ENCODE data around the gene BCKDK.
A peak's percentile ranks its signal among the peaks of the same experiment; 100 is the strongest.
"Not testable (repeated sequence)": the region's sequence is repeated elsewhere in the genome, so short reads cannot be mapped to it uniquely, and the experiment has no call there.

BCKDK gene

DNA sequence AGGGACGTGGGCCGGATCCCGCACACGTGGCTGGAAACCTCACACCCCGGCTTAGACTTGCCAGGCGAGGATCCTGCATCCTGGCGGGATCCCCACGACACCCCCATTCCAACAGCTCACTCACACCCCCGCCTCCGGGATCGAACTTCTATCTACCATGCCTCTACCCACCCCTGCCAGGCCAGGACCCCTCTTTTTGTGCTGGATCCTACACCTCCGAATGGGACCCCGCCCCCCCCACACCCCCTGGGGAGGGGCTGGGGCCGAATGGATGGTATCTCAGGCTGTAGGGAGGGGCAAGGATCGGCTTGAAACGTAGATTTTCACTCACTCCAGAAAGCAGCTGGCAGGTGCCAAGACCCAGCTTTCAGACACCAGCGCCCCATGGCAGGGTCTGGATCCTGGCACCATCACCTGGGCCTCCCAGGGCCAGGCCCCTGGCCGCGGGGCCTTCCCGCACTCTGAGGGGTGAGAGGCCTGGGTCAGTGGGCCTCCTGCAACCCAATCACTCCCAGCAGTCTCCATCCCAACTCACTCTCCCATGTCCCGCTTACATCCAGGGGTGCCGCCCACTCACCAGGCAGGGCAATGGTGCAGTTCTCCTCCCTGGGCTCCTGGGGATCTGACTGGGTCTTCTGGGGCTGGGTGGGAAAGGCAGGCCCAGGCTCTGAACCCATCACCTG, 35.0 kb downstream of the BCKDK start:
- Histone ChIP-seq H3K36me3 (no peaks in the 10 kb centered on the region), H3K4me3 (ENCODE audit: low read depth in 1 of 2, low read length in 1 of 2) (peak overlapping the region; percentile 68 to 69), H3K4me1 (ENCODE audit: control insufficient read depth in 1 of 2, insufficient read depth in 1 of 2, low read depth in 1 of 2, low read length in 1 of 2) (peaks cover 26 to 31% of the 10 kb centered on the region in 2 experiments), H3K27me3 (peaks cover 6% of the 10 kb centered on the region), H3K27ac (peak overlapping the region; percentile 96), H3K9me3 (no peaks in the 10 kb centered on the region)
- TF ChIP-seq, protein P1, sequence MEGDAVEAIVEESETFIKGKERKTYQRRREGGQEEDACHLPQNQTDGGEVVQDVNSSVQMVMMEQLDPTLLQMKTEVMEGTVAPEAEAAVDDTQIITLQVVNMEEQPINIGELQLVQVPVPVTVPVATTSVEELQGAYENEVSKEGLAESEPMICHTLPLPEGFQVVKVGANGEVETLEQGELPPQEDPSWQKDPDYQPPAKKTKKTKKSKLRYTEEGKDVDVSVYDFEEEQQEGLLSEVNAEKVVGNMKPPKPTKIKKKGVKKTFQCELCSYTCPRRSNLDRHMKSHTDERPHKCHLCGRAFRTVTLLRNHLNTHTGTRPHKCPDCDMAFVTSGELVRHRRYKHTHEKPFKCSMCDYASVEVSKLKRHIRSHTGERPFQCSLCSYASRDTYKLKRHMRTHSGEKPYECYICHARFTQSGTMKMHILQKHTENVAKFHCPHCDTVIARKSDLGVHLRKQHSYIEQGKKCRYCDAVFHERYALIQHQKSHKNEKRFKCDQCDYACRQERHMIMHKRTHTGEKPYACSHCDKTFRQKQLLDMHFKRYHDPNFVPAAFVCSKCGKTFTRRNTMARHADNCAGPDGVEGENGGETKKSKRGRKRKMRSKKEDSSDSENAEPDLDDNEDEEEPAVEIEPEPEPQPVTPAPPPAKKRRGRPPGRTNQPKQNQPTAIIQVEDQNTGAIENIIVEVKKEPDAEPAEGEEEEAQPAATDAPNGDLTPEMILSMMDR (IDR thresholded peaks at IDR 0.05) = no peak

DNA sequence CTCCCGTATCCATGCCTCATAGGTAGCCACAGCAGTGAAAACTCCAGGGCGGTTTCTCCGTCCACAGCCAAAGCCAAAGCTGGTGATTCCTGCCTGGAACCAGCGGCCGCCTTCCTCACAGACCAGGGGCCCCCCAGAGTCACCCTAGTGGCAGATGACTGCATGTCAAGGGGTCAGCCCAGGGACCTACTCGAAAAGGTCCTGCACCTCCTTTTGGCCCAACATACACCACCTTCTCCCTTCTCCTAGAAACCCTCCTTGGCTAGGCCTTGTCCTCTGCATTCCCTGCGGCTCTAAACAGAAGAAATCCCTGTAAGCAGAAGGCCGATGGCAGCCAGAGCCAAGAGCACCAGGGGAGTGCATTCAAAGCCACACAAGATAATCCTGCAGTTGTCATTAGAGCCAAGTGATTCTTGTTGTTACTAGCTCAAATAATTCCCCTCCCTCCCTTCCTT, 35.5 kb downstream of the BCKDK start:
- Histone ChIP-seq H3K27ac (peak overlapping the region; percentile 96), H3K36me3 (no peaks in the 10 kb centered on the region), H3K9me3 (no peaks in the 10 kb centered on the region), H3K4me1 (ENCODE audit: control insufficient read depth in 1 of 2, insufficient read depth in 1 of 2, low read depth in 1 of 2, low read length in 1 of 2) (peaks cover 26 to 31% of the 10 kb centered on the region in 2 experiments), H3K27me3 (peaks cover 12% of the 10 kb centered on the region), H3K4me3 (ENCODE audit: low read depth in 1 of 2, low read length in 1 of 2) (no peak overlapping the region)
- TF ChIP-seq, protein P1 (IDR thresholded peaks at IDR 0.05) = no peak

DNA sequence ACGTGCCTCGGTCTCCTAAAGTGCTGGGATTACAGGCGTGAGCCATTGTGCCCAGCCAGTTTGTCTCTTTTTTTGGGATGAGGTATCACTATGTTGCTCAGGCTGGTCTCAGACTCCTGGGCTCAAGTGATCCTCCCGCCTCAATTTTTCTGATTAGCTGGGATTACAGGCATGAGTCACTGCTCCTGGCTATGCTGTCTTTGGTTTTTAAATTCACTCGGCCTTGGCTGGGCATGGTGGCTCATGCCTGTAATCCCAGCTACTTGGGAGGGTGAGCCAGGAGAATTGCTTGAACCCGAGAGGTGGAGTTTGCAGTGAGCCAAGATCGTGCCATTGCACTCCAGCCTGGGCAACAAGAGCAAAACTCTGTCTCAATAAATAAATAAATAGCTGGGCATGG, 36.2 kb downstream of the BCKDK start:
- Histone ChIP-seq H3K27me3 (peaks cover 12% of the 10 kb centered on the region), H3K4me1 (ENCODE audit: control insufficient read depth in 1 of 2, insufficient read depth in 1 of 2, low read depth in 1 of 2, low read length in 1 of 2) (peaks cover 26 to 31% of the 10 kb centered on the region in 2 experiments)
- H3K4me3 ChIP-seq (ENCODE audit: low read depth in 1 of 2, low read length in 1 of 2); H3K9me3 ChIP-seq; H3K27ac ChIP-seq; H3K36me3 ChIP-seq: not testable (repeated sequence)

DNA sequence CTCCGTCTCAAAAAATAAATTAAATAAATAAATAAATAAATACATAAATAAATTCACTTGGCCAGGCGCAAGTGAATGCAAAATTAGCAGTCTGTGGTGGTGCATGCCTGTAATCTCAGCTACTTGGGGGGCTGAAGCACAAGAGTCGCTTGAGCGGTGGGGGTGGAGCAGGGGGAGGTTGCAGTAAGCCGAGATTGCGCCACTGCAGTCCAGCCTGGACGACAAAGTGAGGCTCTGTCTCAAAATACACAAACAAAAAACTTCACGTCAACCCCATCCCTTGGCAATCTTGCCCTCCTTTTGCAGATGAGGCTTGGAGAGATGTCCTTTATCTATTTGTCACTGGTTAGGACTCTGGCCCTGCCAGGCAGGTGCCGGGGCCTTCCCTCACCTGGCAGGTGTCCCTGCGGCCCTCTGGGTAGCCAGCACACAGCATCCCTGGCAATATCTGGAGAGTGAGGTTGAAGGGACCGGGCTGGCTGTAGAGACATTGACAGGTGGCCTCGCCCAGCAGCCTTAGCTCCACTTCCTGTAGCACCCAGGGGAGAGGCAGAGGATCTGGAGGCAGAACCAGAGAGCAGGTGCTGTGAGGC, 37.3 kb downstream of the BCKDK start:
- Histone ChIP-seq H3K9me3 (no peaks in the 10 kb centered on the region), H3K27ac (no peak overlapping the region), H3K4me3 (ENCODE audit: low read depth in 1 of 2, low read length in 1 of 2) (no peak overlapping the region), H3K36me3 (no peaks in the 10 kb centered on the region), H3K4me1 (ENCODE audit: control insufficient read depth in 1 of 2, insufficient read depth in 1 of 2, low read depth in 1 of 2, low read length in 1 of 2) (peaks cover 26 to 29% of the 10 kb centered on the region in 2 experiments), H3K27me3 (peaks cover 12% of the 10 kb centered on the region)
- TF ChIP-seq, protein P1 (IDR thresholded peaks at IDR 0.05) = no peak

DNA sequence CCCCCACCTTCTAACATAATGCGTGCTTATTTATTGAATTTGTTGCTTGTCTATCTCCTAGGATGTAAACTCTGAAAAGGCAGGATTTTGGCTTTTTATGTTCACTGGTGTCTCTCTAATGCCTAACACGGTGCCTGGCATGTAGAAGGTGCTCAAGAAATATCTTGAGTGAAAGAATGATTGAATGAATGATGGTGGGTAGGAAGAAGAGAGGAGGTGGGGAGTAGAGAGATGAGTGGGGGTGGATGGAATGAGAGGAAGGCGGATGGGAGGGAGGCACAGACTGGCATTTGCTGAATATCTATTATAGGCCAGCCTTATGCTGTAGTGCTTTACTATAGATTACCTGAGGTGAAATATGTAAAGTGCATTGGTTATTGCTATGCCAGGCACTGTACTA, 39.4 kb downstream of the BCKDK start:
- H3K4me3 ChIP-seq (ENCODE audit: low read depth in 1 of 2, low read length in 1 of 2) = no peak overlapping the region
- H3K9me3 ChIP-seq = no peaks in the 10 kb centered on the region
- peaks cover 12% of the 10 kb centered on the region for H3K27me3 ChIP-seq
- no peak overlapping the region for H3K27ac ChIP-seq
- no peaks in the 10 kb centered on the region for H3K36me3 ChIP-seq
- H3K4me1 ChIP-seq (ENCODE audit: control insufficient read depth in 1 of 2, insufficient read depth in 1 of 2, low read depth in 1 of 2, low read length in 1 of 2) = peaks cover 9 to 13% of the 10 kb centered on the region in 2 experiments
- TF ChIP-seq, protein P1 (IDR thresholded peaks at IDR 0.05) = no peak

DNA sequence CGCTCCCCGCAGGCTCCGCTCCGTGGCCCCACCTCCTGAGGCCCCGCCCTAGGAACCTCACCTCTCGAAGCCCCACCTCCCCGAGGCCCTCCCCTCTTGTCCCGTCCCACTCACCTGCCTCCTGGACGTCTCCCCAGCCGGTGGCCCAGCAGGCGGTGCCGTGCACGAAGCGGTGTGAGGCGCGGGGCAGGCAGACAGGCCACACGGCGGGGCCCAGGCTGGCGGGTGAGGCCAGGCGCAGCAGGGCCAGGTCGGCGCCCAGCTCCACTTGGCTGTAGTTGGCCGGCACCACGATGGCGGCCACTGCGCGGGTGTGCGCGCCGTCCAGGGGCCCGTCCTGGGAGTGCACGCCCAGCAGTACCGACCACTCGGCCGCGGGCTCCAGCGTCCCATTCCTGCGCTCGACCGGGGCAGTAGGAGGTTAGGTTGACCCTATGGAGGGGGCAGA, 40.1 kb downstream of the BCKDK start:
- Histone ChIP-seq H3K4me1 (ENCODE audit: control insufficient read depth in 1 of 2, insufficient read depth in 1 of 2, low read depth in 1 of 2, low read length in 1 of 2) (peaks cover 2 to 5% of the 10 kb centered on the region in 2 experiments), H3K27ac (no peak overlapping the region), H3K9me3 (no peaks in the 10 kb centered on the region), H3K4me3 (ENCODE audit: low read depth in 1 of 2, low read length in 1 of 2) (no peak overlapping the region), H3K27me3 (peaks cover 12% of the 10 kb centered on the region), H3K36me3 (no peaks in the 10 kb centered on the region)
- TF ChIP-seq, protein P1 (IDR thresholded peaks at IDR 0.05) = no peak

All from neutrophil (primary cell).